HG03342 (cell line): Measurements from ENCODE around the gene SH3PXD2A.

ENCODE experiments used
- ATAC-seq: cut with Tn5 transposase; IDR thresholded peaks from one replicate; pipeline ENCODE4 v1.9.1; 2021; ENCODE audit warnings: mild to moderate bottlenecking, moderate library complexity; ENCODE audit not compliant: unreplicated experiment

SH3PXD2A gene

DNA sequence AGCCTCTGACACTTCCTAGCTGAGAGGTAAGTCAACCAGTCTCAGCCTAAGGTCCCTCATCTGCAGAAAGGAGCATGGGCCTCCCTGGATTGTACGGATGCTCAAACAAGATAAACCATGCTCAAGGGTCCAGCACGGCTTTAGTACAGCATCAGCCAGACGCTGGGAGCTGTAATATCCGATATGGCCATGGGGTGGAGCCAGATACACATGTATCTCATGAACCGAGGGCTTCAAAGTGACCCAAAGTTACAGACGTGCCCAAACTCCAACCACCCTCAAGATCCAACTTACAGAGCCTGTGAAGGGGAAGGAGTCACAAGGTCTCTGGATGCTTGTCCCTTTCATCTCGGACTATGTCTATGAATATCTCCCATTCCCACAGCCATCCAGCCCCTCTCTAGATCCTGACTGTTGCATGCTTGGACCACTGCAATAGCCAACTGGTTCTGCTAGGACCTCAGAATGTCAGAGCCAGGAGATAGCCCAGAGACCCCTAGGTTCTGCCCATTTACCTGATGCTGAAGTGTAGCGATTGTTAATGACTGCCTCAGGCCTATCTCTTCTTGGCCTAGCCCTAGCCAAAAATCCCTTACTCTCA, 142.4 kb downstream of the SH3PXD2A start:
- peak; percentile 70 for ATAC-seq

GRCh38 chr10:103712146-103712545, 143.2 kb downstream of the SH3PXD2A start:
- no peak for ATAC-seq

DNA sequence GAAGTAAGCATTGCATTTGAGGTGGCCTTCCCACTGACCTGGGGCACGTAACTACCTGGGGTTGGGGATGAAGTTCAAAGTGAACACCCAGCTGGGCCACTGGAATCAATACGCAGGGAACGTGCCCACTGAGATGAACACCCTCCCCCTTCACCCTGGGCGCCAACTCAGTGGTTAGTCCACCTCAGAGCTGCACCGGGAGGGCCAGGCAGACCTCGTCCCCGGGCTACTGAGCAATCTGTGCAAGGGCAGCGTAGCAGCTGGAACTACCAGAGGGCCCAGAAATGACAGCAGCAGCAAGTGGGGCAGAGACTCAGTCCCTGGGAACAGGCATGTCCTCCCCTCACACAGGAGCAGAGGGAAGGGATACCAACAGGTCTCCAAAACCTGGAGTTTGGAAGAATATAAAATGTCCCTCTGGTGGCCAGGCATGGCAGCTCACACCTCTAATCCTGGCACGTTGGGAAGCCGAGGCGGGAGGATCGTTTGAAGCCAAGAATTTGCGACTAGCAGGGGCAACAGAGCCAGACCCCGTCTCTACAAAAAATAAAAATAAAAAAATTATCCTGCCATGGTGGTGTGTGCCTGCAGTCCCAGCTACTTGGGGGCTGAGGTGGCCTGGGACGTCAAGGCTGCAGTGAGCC, 143.9 kb downstream of the SH3PXD2A start:
- no peak for ATAC-seq

DNA sequence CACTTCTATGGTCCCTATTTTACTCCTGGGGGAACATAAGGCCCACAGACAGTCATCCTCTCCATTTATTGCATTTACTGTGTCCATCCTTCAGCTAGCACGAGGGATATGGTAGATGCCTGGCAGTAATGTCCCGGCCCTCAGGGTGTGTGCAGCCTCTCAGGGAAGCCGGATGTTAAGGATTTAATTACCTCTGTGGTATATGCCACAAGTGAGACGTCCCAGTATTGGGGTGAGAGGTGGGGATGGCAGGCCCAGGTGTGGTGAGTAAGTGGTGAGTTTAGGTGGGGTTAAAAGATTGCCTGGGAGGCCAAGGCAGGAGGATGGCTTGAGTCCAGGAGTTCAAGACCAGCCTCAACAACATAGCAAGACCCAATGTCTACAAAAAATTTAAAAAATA, 144.9 kb downstream of the SH3PXD2A start:
- ATAC-seq: no peak

DNA sequence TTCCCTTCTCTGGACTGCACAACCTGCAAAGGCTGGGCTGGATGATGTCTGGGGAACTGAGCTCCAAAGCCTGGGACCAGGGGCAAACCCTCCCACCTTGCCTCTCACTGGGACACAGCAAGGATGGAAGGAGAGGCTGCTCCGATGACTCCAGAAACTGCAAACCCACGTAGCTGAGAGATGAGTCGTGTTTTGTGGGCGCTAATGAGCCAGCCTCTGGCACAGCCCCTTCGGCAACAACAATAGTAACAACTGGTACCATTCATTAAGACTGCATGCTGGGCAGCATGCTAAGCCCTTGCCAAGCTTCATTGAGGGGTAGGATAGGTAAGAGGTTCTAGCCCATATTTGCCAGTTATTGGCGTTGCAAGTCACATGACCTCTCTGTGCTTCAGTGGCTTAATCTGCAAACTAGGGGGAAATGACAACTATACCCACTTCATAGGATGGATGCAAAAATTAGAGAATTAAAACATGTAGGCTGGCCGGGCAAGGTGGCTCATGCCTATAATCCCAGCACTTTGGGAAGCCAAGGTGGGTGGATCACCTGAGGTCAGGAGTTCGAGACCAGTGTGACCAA, 145.9 kb downstream of the SH3PXD2A start:
- ATAC-seq: no peak

GRCh38 chr10:103708627-103709288, 146.6 kb downstream of the SH3PXD2A start:
- no peak for ATAC-seq

DNA sequence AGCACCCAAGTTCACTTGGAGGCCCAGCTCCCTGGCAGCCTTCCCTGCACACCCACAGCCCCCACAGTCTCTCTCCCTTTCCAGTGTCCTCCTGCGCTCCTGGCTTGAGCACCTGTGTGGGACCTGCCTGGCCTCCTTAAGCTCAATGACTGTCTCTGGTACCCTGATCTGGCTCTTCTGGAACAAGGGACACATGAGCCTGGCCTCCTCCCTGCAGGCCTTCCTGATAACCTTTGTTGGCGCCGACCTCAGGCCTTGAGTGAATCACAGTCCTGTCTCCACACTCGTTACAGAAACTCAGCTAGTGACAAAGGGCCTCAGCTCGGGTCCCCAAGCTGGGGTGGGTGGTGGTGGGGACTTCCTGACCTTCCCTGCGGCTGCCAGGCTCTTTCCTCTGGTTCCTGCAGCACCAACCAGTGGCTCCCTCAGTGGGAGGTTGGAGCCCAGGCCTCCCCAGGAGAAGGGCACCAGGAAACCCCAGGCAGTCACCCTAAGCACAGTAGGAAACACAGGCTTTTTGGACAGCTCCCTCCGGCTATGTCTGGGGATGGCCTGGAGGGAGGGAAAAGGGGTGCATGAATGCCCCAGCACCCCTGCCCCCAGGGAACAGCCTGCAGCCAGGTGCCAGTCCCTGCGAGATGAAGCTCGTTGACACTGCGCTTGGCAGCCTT, 147.3 kb downstream of the SH3PXD2A start:
- no peak for ATAC-seq

GRCh38 chr10:103706762-103707161, 148.6 kb downstream of the SH3PXD2A start:
- ATAC-seq: no peak

DNA sequence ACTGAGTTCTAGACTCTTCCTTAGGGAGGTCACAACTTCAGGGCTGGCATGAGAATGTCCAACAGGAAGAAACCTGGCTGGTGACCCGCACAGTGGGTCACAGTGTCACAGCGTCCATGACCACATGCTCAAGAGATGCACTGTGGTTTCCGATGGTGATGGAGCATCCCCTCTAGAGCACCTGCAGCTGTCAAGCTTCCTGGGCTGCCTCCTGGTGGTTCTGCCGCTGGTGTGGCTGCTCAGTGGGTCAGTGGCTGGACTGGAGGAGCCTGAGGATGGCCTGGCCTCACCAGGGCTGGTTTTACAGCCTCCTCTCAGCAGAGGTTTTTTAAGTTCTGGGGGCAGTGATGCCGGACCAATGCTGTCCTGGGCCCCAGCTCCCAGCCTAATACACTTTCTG, 149.3 kb downstream of the SH3PXD2A start:
- no peak for ATAC-seq

GRCh38 chr10:103703941-103704919, 151.1 kb downstream of the SH3PXD2A start:
- no peak for ATAC-seq

DNA sequence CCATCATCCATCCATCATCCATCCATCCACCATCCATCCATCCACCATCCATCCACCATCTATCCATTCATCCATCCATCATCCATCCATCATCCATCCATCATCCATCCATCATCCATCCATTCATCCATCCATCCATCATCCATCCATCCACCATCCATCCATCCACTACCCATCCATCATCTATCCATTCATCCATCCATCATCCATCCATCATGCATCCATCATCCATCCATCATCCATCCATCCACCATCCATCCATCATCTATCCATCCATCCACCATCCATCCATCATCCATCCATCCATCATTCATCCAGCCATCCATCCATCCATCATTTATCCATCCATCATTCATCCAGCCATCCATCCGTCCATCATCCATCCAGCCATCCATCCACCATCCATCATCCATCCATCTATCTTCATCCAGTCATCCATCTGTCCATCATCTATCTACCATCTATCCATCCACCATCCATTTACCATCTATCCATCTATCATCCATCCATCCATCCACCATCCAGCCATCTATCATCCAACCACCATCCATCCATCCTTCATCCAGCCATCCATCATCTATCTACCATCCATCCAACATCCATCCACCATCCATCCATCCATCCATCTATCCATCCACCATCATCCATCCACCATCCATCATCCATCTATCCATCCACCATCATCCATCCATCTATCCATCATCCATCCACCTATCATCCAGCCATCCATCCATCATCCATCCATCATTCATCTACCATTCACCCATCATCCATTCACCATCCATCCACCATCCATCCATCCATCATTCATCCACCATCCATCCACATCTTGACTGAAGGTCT, 153.8 kb downstream of the SH3PXD2A start:
- ATAC-seq: no peak

DNA sequence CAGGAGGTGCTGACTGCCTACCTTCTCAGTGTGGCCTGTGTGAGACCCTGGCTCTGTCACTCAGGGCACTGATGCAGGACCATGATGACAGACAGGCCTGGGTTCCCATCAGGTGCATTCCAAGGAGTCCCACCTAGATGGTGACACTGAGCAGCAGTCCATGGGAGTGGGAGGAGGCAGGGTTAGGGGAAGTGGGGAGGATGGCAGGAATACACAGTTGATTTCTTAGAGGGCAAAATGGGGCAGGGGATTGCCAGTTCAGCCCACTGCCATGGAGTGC, 155.0 kb downstream of the SH3PXD2A start:
- ATAC-seq: no peak

GRCh38 chr10:103699611-103700435, 155.6 kb downstream of the SH3PXD2A start:
- no peak for ATAC-seq

DNA sequence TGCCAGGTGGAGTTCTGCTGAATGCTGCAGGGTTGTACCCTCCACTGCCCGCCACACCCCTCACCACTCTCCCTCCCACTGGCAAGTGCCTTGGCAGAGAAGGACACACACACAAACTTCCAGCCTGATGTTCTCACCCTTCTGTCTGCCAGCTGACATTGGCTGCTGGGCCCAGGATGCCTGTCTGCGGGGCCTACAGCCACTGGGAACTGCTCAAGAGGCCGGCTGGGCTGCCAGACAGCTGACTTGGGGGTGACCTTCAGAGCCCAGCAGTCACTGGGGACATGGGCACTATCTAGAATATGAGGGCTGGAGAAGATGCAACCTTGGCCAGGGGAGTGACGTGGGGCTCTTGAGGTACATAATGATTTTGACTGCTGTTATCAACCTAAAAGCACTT, 157.1 kb downstream of the SH3PXD2A start:
- ATAC-seq: no peak

GRCh38 chr10:103697787-103698186, 157.6 kb downstream of the SH3PXD2A start:
- no peak for ATAC-seq

DNA sequence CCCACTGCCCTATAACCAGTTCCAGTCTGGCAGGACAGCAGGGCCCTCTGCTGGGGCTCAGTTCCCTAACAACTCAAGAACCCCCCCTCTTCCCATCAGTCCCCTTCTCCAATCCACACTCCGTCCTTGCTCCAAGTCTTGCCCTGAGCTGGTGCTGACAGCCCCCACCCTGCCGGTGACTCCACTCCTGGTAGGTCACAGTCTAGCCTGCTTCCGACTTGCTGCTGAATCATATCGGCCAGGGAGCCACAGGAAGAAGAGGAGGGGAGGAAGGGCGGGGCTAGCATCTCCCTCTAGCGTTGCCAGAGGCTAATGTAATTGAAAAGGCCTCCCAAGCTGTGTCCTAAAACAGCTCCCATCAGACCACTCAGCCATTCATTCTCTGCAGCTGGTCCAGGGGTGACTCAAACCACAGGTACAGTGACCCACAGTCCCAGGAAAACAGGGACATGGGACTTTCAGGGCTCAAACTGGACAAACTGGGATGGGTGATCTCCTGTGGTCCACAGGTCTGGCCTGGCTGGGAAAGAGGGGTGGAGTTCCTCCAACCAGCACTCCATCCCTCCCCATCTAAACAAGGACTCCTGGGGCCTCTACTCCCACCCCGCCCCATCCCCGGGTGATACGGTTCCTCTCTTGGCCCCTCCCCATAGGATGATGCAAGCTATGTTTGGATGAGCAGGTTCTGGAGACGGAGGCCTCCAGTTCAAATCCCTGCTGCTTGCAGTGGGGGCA, 158.8 kb downstream of the SH3PXD2A start:
- peak; percentile 41 for ATAC-seq

GRCh38 chr10:103696094-103696410, 159.3 kb downstream of the SH3PXD2A start:
- ATAC-seq: no peak

DNA sequence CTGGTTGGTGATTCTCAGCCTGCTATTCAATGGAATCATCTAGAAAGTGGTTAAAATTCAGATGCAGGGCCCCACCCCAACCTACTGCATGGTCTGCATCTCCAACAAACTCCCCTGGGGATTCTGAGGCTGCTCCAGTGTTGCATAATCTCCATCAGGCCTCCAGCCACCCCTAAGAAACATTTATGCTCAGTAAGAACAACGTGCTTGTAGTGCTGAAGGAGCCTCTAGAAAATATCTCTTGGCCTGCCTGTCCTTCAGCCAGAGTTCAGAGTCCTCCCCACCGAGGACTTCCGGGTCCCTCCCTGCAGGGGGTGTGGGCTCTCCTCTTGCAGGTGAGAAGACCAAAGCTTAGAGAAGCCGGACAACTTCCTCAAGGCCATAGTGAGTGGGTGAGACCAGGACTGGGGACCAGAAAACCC, 159.8 kb downstream of the SH3PXD2A start:
- no peak for ATAC-seq
